GM12874 (cell line): ENCODE results near the gene VPREB3.

Source experiments
- TF ChIP-seq, protein P1 (sequence below): IDR thresholded peaks from 2 replicates; pipeline ENCODE4 v1.5.1; 2011; ENCODE audit warnings: low read depth, mild to moderate bottlenecking, control low read depth, low read length, moderate library complexity; ENCODE audit not compliant: insufficient read depth

The VPREB3 gene

GRCh38 chr22:23712256-23712655, 42.0 kb downstream of the VPREB3 start:
- TF ChIP-seq, protein P1, sequence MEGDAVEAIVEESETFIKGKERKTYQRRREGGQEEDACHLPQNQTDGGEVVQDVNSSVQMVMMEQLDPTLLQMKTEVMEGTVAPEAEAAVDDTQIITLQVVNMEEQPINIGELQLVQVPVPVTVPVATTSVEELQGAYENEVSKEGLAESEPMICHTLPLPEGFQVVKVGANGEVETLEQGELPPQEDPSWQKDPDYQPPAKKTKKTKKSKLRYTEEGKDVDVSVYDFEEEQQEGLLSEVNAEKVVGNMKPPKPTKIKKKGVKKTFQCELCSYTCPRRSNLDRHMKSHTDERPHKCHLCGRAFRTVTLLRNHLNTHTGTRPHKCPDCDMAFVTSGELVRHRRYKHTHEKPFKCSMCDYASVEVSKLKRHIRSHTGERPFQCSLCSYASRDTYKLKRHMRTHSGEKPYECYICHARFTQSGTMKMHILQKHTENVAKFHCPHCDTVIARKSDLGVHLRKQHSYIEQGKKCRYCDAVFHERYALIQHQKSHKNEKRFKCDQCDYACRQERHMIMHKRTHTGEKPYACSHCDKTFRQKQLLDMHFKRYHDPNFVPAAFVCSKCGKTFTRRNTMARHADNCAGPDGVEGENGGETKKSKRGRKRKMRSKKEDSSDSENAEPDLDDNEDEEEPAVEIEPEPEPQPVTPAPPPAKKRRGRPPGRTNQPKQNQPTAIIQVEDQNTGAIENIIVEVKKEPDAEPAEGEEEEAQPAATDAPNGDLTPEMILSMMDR: no peak

DNA sequence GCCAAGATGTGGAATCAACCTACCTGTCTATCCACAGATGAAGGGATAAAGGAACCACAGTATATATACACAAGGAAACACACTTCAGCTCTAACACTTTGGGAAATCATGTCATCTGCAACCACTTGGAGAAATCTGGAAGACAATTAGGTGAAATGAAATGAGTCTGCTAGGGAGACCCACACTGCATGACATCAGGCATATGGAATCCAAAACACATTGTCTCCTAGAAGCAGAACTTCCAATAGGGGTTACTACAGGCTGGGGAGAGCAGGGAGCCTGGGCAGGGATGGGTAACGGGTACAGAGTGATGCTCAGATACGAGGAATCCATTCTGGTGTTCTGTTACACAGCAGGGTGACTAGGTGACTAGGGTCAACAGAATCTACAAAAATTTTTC, 45.1 kb downstream of the VPREB3 start:
- TF ChIP-seq, protein P1: no peak

DNA sequence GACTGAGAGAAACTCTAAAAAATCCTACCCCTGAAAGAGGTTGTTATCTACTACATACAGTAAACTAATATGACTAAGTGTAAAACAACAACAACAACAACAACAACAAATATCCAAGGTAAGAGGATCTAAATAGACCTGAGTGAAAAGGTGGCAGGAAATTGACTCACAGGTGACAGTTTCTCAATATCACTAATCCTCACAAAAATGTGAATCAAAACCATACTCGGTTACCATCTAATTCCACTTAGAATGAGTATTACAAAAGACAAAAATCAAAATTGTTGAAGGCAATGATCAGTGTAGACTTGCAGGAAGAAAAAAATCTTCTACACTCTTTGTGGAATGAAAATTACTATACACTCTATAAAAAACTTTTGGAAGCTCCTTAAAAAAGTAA, 46.0 kb downstream of the VPREB3 start:
- TF ChIP-seq, protein P1: no peak

GRCh38 chr22:23705358-23705757, 48.9 kb downstream of the VPREB3 start:
- TF ChIP-seq, protein P1: no peak

- TF ChIP-seq, protein P1: no peak
These were observed 49.4 kb downstream of the VPREB3 start for GRCh38 chr22:23704829-23705228.

GRCh38 chr22:23704062-23704461, 50.2 kb downstream of the VPREB3 start:
- TF ChIP-seq, protein P1: no peak
